GM21515 (cell line): Measurements from ENCODE around the gene CNST.
"Not testable (repeated sequence)": the region's sequence is repeated elsewhere in the genome, so short reads cannot be mapped to it uniquely, and the experiment has no call there.

Experiments used
- ATAC-seq: cut with Tn5 transposase; IDR thresholded peaks from one replicate; pipeline ENCODE4 v1.9.1; 2021; ENCODE audit not compliant: unreplicated experiment

CNST gene

GRCh38 chr1:246613096-246613758 is 47.0 kb downstream of the CNST start:
- no peak for ATAC-seq

- ATAC-seq = no peak
Measured at GRCh38 chr1:246617156-246617555, 50.9 kb downstream of the CNST start.

- no peak for ATAC-seq
Measured at GRCh38 chr1:246617768-246618167, 51.5 kb downstream of the CNST start.

GRCh38 chr1:246618240-246618808 is 52.1 kb downstream of the CNST start:
- no peak for ATAC-seq

GRCh38 chr1:246622035-246622652 is 55.9 kb downstream of the CNST start:
- ATAC-seq = no peak

GRCh38 chr1:246624091-246624490 is 57.8 kb downstream of the CNST start:
- ATAC-seq = no peak

GRCh38 chr1:246629030-246629429 is 62.8 kb downstream of the CNST start:
- ATAC-seq = peak; percentile 89

GRCh38 chr1:246629976-246630375 is 63.7 kb downstream of the CNST start:
- no peak for ATAC-seq

- no peak for ATAC-seq
Measured at GRCh38 chr1:246631426-246631825, 65.2 kb downstream of the CNST start.

- ATAC-seq = no peak
Measured at GRCh38 chr1:246632281-246633168, 66.3 kb downstream of the CNST start.

- not testable (repeated sequence) for ATAC-seq
Measured at GRCh38 chr1:246634659-246635058, 68.4 kb downstream of the CNST start.

GRCh38 chr1:246638941-246639655 is 72.8 kb downstream of the CNST start:
- no peak for ATAC-seq

GRCh38 chr1:246639732-246640131 is 73.5 kb downstream of the CNST start:
- ATAC-seq = no peak

- no peak for ATAC-seq
Measured at GRCh38 chr1:246640747-246641146, 74.5 kb downstream of the CNST start.

GRCh38 chr1:246641394-246641793 is 75.1 kb downstream of the CNST start:
- ATAC-seq = no peak

- no peak for ATAC-seq
Measured at GRCh38 chr1:246642719-246643118, 76.5 kb downstream of the CNST start.

- ATAC-seq = no peak
Measured at GRCh38 chr1:246647113-246647512, 80.9 kb downstream of the CNST start.

GRCh38 chr1:246647513-246647912 is 81.3 kb downstream of the CNST start:
- ATAC-seq = no peak

GRCh38 chr1:246651012-246651695 is 84.9 kb downstream of the CNST start:
- no peak for ATAC-seq

- ATAC-seq = no peak
Measured at GRCh38 chr1:246658567-246658966, 92.3 kb downstream of the CNST start.
